ENCODE data around the gene GFI1.

GFI1 gene

GRCh38 chr1:92487078-92487605 lies 417 bp upstream of the GFI1 start:
- DNase-seq, result no peak

GRCh38 chr1:92485381-92486250 lies 1.1 kb downstream of the GFI1 start:
- DNase-seq, result peak; percentile 66

GRCh38 chr1:92484472-92485380 lies 2.0 kb downstream of the GFI1 start:
- peak; percentile 70 for DNase-seq

- DNase-seq, result peak; percentile 40
These were observed 2.9 kb downstream of the GFI1 start for GRCh38 chr1:92483610-92484471.

- peak; percentile 56 for DNase-seq
These were observed 3.8 kb downstream of the GFI1 start for GRCh38 chr1:92482665-92483609.

- peak; percentile 21 for DNase-seq
These were observed 4.6 kb downstream of the GFI1 start for GRCh38 chr1:92481971-92482664.

- DNase-seq, result peak; percentile 37
These were observed 5.2 kb downstream of the GFI1 start for GRCh38 chr1:92481599-92481925.

GRCh38 chr1:92480813-92481598 lies 5.7 kb downstream of the GFI1 start:
- no peak for DNase-seq

GRCh38 chr1:92480200-92480812 lies 6.4 kb downstream of the GFI1 start:
- no peak for DNase-seq

- no peak for DNase-seq
These were observed 7.1 kb downstream of the GFI1 start for GRCh38 chr1:92479587-92479986.

- DNase-seq, result no peak
These were observed 8.3 kb downstream of the GFI1 start for GRCh38 chr1:92478393-92478792.

- peak; percentile 67 for DNase-seq
These were observed 10.6 kb downstream of the GFI1 start for GRCh38 chr1:92476071-92476631.

- DNase-seq, result no peak
These were observed 11.7 kb downstream of the GFI1 start for GRCh38 chr1:92475029-92475428.

- no peak for DNase-seq
These were observed 12.8 kb downstream of the GFI1 start for GRCh38 chr1:92473781-92474495.

GRCh38 chr1:92470216-92470615 lies 16.5 kb downstream of the GFI1 start:
- no peak for DNase-seq

GRCh38 chr1:92466683-92467352 lies 19.9 kb downstream of the GFI1 start:
- no peak for DNase-seq

GRCh38 chr1:92465256-92465647 lies 21.5 kb downstream of the GFI1 start:
- no peak for DNase-seq

All from NCI-H82 (cell line).